Activated B cell treated with CpG ODN at 0.5 μM for 24 hours (primary cell): ENCODE data around the gene HEG1. TPM values are rescaled to one million over a fixed set of nuclear protein-coding genes. Genes with fewer than 3 reads are reported as not detected.

Experiments used
- ATAC-seq: fragments of 200-7000 bp; cut with Tn5 transposase; one replicate; pipeline ENCODE4 v1.10.0; 2021; ENCODE audit warnings: low read depth, mild to moderate bottlenecking, moderate library complexity
- CTCF ChIA-PET: fragments of 350-600 bp; sonication (Branson Sonifier 250); formaldehyde crosslinking; loops from one replicate; lab custom pipeline; 2021; ENCODE audit warnings: antibody characterized with exemption; lab: Charles Lee
- POLR2A ChIA-PET: fragments of 350-600 bp; sonication (Branson Sonifier 250); formaldehyde crosslinking; loops from one replicate; lab custom pipeline; 2021; ENCODE audit warnings: antibody characterized with exemption; lab: Charles Lee
- DNase-seq: peaks from one replicate; pipeline ENCODE4 v3.0.0; 2022
- H3K27ac Mint-ChIP-seq: one replicate; pipeline ENCODE4 v1.8.0; 2020; ENCODE audit warnings: mixed read lengths
- H3K27me3 Mint-ChIP-seq: one replicate; pipeline ENCODE4 v1.8.0; 2021; ENCODE audit warnings: mixed read lengths
- H3K36me3 Mint-ChIP-seq: one replicate; pipeline ENCODE4 v1.8.0; 2021; ENCODE audit warnings: low read depth, mixed read lengths
- H3K4me1 Mint-ChIP-seq: one replicate; pipeline ENCODE4 v1.8.0; 2021; ENCODE audit warnings: mixed read lengths
- H3K4me3 Mint-ChIP-seq: one replicate; pipeline ENCODE4 v1.8.0; 2020; ENCODE audit warnings: mild to moderate bottlenecking, mixed read lengths
- H3K9me3 Mint-ChIP-seq: one replicate; pipeline ENCODE4 v1.8.0; 2020; ENCODE audit warnings: mixed read lengths
- intact Hi-C: fragments of 100-400 bp; cut with micrococcal nuclease; formaldehyde crosslinking; loops from one replicate; pipeline ENCODE4 v1.15.1; 2024
- total RNA-seq: library from RNA; stranded (reverse); gene quantifications from 2 replicates; pipeline ENCODE4 v1.2.3, GENCODE V29; 2022
- TF ChIP-seq, protein P1 (sequence below): fragments of 200-600 bp; IDR thresholded peaks from one replicate; pipeline ENCODE4 v1.8.0; 2022; ENCODE audit warnings: antibody characterized with exemption, mild to moderate bottlenecking

The HEG1 gene
- total RNA-seq, 1 donor from 2014 or later = 7.2 TPM

DNA sequence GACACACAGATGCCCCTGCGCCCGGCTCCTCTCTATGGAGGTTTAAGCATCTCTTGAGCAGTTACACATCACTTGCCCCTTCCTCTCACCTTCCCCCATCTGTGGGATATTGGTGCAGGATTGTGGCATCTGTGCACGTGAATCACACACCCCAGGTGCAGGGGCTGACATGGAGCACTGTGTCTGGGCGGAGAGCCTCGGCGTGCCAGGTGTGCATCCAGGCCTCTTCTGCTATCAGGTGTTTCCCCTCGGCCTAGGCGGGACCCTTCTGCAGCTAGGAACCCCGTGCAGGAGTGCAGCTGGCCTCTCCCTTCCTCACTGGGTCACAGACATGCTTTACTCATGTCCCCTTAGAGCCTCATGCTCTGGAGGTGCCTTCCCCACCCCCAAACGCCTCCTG, 87.8 kb downstream of the HEG1 start:
- intact Hi-C loops = no loop called here
- Mint-ChIP-seq H3K9me3 (no peaks in the 10 kb centered on the region), H3K27ac (no peak overlapping the region), H3K27me3 (no peaks in the 10 kb centered on the region), H3K4me3 (no peak overlapping the region), H3K4me1 (no peaks in the 10 kb centered on the region), H3K36me3 (peaks cover 13% of the 10 kb centered on the region)
- DNase-seq (no peak), ATAC-seq (no peak)
- ChIA-PET POLR2A (no interaction called here), CTCF (no interaction called here)
- TF ChIP-seq, protein P1, sequence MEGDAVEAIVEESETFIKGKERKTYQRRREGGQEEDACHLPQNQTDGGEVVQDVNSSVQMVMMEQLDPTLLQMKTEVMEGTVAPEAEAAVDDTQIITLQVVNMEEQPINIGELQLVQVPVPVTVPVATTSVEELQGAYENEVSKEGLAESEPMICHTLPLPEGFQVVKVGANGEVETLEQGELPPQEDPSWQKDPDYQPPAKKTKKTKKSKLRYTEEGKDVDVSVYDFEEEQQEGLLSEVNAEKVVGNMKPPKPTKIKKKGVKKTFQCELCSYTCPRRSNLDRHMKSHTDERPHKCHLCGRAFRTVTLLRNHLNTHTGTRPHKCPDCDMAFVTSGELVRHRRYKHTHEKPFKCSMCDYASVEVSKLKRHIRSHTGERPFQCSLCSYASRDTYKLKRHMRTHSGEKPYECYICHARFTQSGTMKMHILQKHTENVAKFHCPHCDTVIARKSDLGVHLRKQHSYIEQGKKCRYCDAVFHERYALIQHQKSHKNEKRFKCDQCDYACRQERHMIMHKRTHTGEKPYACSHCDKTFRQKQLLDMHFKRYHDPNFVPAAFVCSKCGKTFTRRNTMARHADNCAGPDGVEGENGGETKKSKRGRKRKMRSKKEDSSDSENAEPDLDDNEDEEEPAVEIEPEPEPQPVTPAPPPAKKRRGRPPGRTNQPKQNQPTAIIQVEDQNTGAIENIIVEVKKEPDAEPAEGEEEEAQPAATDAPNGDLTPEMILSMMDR = no peak

DNA sequence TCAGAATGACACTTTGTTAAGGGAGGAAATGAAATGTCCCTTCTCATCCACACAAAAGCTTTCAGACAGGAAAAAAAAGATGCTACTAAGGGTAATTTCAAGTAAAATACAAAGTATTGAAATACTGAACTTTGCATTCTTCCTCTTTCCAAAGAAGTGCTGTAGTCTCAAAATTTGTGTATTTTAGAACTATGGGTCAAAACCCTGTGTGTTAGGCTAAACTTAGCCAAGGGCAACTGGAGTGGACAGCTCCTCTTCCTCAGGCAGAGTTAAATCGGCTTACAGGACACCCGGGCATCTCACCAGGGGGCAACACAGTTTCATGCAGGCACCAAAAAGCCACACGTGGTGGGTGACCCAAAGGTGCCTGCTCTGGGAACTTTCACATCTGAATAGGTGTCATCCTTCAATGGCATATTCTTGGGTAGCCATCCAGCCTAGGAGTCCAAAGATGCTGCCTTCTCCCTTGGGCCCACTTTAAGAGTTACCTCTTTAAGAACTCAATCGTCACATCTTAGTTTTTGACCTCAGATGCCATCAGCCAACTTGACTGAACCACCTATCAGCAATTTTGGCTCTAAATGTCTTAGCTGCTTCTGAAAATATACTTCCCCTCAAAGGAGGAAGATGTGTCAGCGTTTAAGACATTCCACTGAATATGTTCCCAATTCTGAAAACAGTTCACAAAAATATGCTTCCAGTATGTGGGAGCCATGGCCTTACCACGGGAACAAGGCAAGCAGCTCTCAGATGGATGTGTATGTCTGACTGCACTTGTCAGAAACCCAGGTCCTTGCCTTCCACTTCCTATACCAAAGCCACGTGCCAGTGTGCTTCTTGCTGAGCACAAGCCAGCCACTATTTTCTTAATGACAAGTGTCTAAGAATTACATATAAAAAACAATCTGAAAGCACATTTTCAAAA, 89.0 kb downstream of the HEG1 start:
- no peak overlapping the region for H3K4me3 Mint-ChIP-seq
- H3K27ac Mint-ChIP-seq = no peak overlapping the region
- intact Hi-C loops = no loop called here
- DNase-seq (no peak), ATAC-seq (no peak)
- H3K4me1 Mint-ChIP-seq = peaks cover 5% of the 10 kb centered on the region
- POLR2A ChIA-PET = no interaction called here
- H3K27me3 Mint-ChIP-seq = peaks cover 1% of the 10 kb centered on the region
- CTCF ChIA-PET = no interaction called here
- TF ChIP-seq, protein P1 = no peak
- no peaks in the 10 kb centered on the region for H3K9me3 Mint-ChIP-seq
- H3K36me3 Mint-ChIP-seq = peaks cover 13% of the 10 kb centered on the region

DNA sequence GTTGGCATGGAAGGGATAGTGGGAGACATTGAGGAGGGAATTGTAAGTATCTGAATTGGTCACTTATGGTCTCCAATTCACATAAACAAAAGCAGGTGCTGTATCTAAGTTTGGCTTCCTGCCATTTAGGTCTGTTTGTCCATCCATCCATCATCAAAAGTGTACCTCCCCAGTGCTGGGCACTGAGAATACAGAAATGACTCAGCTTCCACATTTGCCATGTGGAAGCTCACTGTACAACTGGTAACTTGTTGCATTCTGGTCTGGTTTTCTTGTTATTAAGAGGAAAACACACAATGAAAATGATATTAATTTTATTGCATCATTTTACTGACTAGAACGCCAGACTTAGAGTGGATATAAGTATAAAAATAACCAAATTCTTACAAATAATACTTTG, 90.4 kb downstream of the HEG1 start:
- H3K27ac Mint-ChIP-seq = no peak overlapping the region
- peaks cover 8% of the 10 kb centered on the region for H3K36me3 Mint-ChIP-seq
- no peak overlapping the region for H3K4me3 Mint-ChIP-seq
- TF ChIP-seq, protein P1 = no peak
- peaks cover 5% of the 10 kb centered on the region for H3K4me1 Mint-ChIP-seq
- H3K27me3 Mint-ChIP-seq = peaks cover 4% of the 10 kb centered on the region
- DNase-seq = no peak
- no peaks in the 10 kb centered on the region for H3K9me3 Mint-ChIP-seq
- no peak for ATAC-seq
- intact Hi-C loops = no loop called here
- ChIA-PET CTCF (no interaction called here), POLR2A (no interaction called here)

DNA sequence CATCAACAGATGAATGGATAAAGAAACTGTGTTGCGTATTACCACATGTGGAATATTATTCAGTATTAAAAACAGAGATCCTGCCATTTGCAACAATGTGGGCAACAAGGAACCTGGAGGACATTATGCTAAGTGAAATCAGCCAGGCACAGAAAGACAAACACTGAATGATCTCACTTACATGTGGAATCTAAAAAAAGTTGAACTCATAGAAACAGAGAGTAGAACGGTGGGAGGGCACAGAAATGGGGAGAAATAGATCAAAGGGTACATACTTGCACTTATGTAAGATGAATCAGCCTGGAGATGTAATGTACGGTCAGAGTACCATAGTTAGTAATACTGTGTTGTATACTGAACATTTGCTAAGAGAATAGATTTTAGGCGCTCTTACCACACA, 91.4 kb downstream of the HEG1 start:
- TF ChIP-seq, protein P1 = no peak
- intact Hi-C loops = no loop called here
- ATAC-seq (no peak), DNase-seq (no peak)
- Mint-ChIP-seq H3K4me3 (no peak overlapping the region), H3K27me3 (peaks cover 4% of the 10 kb centered on the region), H3K36me3 (peaks cover 2% of the 10 kb centered on the region), H3K4me1 (peaks cover 5% of the 10 kb centered on the region), H3K9me3 (no peaks in the 10 kb centered on the region), H3K27ac (no peak overlapping the region)
- POLR2A ChIA-PET = no interaction called here
- CTCF ChIA-PET = no interaction called here

DNA sequence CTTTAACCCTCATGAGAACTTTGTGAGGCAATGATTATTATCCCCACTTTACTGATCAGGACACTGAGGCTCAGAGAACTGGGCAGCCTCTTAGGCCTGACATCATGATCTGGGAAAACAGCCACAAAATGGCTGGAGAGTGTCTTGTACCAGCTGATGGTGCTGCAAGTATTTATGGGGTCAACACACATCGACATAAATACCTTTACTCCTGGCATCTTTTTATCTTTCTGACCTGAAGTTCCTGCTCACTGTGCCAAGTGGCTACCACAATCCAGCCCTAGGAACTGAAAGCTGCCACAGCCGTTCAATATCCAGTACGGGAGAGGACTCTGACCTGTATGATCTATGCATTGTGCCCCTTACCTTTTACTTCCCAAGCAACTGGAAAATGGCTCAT, 92.0 kb downstream of the HEG1 start:
- no peaks in the 10 kb centered on the region for H3K9me3 Mint-ChIP-seq
- no peak overlapping the region for H3K27ac Mint-ChIP-seq
- no peaks in the 10 kb centered on the region for H3K36me3 Mint-ChIP-seq
- ChIA-PET CTCF (no interaction called here), POLR2A (no interaction called here)
- TF ChIP-seq, protein P1 = no peak
- H3K27me3 Mint-ChIP-seq = peaks cover 4% of the 10 kb centered on the region
- peaks cover 5% of the 10 kb centered on the region for H3K4me1 Mint-ChIP-seq
- H3K4me3 Mint-ChIP-seq = no peak overlapping the region
- no peak for DNase-seq
- intact Hi-C loops = no loop called here
- ATAC-seq = no peak
